ENCODE data around the gene CFAP92. TPM values are rescaled to one million over a fixed set of nuclear protein-coding genes. Genes with fewer than 3 reads are reported as not detected.
A peak's percentile ranks its signal among the peaks of the same experiment; 100 is the strongest.
"Not testable (repeated sequence)": the region's sequence is repeated elsewhere in the genome, so short reads cannot be mapped to it uniquely, and the experiment has no call there.

Gene CFAP92
- total and polyA plus RNA-seq, 8 donors = 0.37 to 1.3 (median 0.46) TPM

DNA sequence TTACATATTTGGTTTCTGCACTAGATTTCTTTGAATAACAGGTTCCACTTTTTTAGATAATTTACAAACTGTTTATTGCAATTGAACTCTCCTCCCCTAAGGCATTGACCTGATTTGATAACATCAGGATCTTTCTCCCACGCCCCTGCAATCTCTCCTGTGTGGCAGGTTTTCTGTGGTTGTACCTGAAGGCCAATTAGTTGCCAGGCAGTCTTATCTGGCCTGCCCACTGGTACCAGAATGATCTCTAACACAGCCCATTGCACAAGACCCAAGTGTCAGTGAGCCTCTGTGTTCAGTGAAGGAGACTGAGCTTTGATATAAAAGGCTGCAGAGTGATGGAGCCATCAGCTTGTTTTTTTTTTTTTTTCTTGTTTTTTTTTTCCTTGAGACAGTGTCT, 111.2 kb downstream of the CFAP92 start:
- no peak overlapping the region for H3K4me3 ChIP-seq
- FAIRE-seq (no peak), DNase-seq (no peak), ATAC-seq (no peak)
- peaks cover 6 to 30% (median 22%) of the 10 kb centered on the region in 3 donors for H3K4me1 ChIP-seq
- intact Hi-C loops (cut with DNase I) = no loop called here
- no peaks in the 10 kb centered on the region for H3K36me3 ChIP-seq
- 20 to 25% methylated on average over 1 of the region's 1 CpG for WGBS, 2 donors
- TF ChIP-seq CTCF (IDR thresholded peaks at IDR 0.05) = no peak
- H3K27me3 ChIP-seq = no peaks in the 10 kb centered on the region
- H3K27ac ChIP-seq = no peak overlapping the region
- H3K9me3 ChIP-seq = no peaks in the 10 kb centered on the region

- peaks cover 6 to 32% (median 22%) of the 10 kb centered on the region in 3 donors for H3K4me1 ChIP-seq
- ATAC-seq (no peak), FAIRE-seq (no peak), DNase-seq (no peak)
- H3K9me3 ChIP-seq = no peaks in the 10 kb centered on the region
- no peak overlapping the region for H3K27ac ChIP-seq
- WGBS, 2 donors = 88 to 93% methylated on average over 6 of the region's 6 CpGs
- no peaks in the 10 kb centered on the region for H3K27me3 ChIP-seq
- intact Hi-C loops (cut with DNase I) = no loop called here
- H3K36me3 ChIP-seq = no peaks in the 10 kb centered on the region
- no peak overlapping the region for H3K4me3 ChIP-seq
- no peak for TF ChIP-seq CTCF (IDR thresholded peaks at IDR 0.05)
These were observed 112.3 kb downstream of the CFAP92 start for GRCh38 chr3:128881576-128881975.

DNA sequence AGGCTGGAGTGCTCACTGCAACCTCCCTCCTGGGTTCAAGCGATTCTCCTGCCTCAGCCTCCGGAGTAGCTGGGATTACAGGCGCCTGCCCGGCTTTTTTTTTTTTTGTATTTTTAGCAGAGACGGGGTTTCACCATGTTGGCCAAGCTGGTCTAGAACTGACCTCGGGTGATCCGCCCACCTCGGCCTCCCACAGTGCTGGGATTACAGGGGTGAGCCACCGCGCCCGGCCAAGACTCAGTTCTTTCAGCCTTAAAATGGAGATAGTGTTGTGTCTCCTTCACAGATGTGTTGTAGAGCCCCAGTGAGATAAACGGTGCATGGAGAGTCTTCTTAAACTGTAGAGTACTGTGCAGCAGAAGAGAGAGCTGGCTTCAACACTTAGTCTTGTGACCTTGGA, 113.4 kb downstream of the CFAP92 start:
- DNase-seq; H3K9me3 ChIP-seq; intact Hi-C loops (cut with DNase I); H3K27me3 ChIP-seq; ATAC-seq; H3K36me3 ChIP-seq; H3K27ac ChIP-seq; FAIRE-seq: not testable (repeated sequence)
- 49 to 59% methylated on average over 12 of the region's 12 CpGs for WGBS, 2 donors
- H3K4me1 ChIP-seq = peaks cover 6 to 32% (median 22%) of the 10 kb centered on the region in 3 donors
- H3K4me3 ChIP-seq = peak overlapping the region in 2 of 4 donors; percentile 75 to 80

DNA sequence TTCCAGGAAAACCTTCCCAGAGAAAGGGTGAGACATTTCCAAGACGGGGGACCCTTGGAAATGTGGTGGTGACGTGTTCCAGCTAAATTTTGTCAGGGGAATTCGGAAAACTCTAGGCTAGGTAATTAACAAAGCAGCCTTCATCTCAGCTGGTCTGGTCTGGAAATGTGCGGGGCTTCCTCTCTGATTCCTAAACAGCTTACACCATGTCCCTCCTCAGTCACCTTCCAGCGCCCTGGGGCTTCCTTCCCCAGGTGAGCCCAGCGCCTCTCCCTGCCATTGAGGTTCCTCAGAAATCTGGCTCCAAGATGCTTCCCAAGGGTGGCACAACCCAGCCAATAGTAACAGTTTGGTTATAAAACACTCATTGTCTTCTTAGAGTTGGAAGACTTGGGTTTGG, 113.9 kb downstream of the CFAP92 start:
- Histone ChIP-seq H3K4me1 (peaks cover 6 to 32% (median 22%) of the 10 kb centered on the region in 3 donors), H3K27ac (peak overlapping the region; percentile 74 to 92 (median 88)), H3K27me3 (no peaks in the 10 kb centered on the region), H3K9me3 (no peaks in the 10 kb centered on the region), H3K36me3 (no peaks in the 10 kb centered on the region), H3K4me3 (peak overlapping the region; percentile 56 to 83 (median 78))
- no peak for ATAC-seq
- no peak for TF ChIP-seq CTCF (IDR thresholded peaks at IDR 0.05)
- no peak for FAIRE-seq
- no peak for DNase-seq
- WGBS, 2 donors = 2% methylated on average over 6 of the region's 6 CpGs
- intact Hi-C loops (cut with DNase I) = no loop called here

GRCh38 chr3:128879125-128879969, 114.5 kb downstream of the CFAP92 start, which contains the start of gene ACAD9:
TSS of gene ACAD9 (plus strand) at chr3:128879620. CDS start at chr3:128879692, 72 bp downstream.
- H3K9me3 ChIP-seq = no peaks in the 10 kb centered on the region
- WGBS, 2 donors = 0% methylated on average over 64 to 65 of the region's 65 CpGs
- H3K36me3 ChIP-seq = no peaks in the 10 kb centered on the region
- peak; percentile 96 to 99 (median 98) for ATAC-seq
- no peak for TF ChIP-seq CTCF (IDR thresholded peaks at IDR 0.05)
- no peaks in the 10 kb centered on the region for H3K27me3 ChIP-seq
- intact Hi-C loops (cut with DNase I) = no loop called here
- DNase-seq = peak; percentile 95 to 100 (median 99)
- FAIRE-seq = no peak
- peak within 1 kb of the TSS; percentile 56 to 83 (median 78) for H3K4me3 ChIP-seq
- peaks cover 6 to 32% (median 22%) of the 10 kb centered on the region in 3 donors for H3K4me1 ChIP-seq
- H3K27ac ChIP-seq = peak within 1 kb of the TSS; percentile 74 to 92 (median 88)

Data from pancreas (tissue), 10 donors.